UCSD-AML1 (cell line): ENCODE data around the gene FYCO1.
A peak's percentile ranks its signal among the peaks of the same experiment; 100 is the strongest.
"Not testable (repeated sequence)": the region's sequence is repeated elsewhere in the genome, so short reads cannot be mapped to it uniquely, and the experiment has no call there.

Experiments
- DNase-seq: peaks from one replicate; lab custom pipeline; 2025; ENCODE audit not compliant: unreplicated experiment; lab: John Stamatoyannopoulos, UW

The FYCO1 gene

GRCh38 chr3:45995236-45996192, at the start of gene FYCO1:
Gene FYCO1, minus strand, starts transcription at chr3:45995824. Its CDS starts 10,914 bp downstream, at chr3:45984910.
- peak; percentile 90 for DNase-seq

- DNase-seq: no peak
Measured at GRCh38 chr3:46038916-46039315, 43.3 kb upstream of the FYCO1 start.

GRCh38 chr3:46038071-46038470, 42.4 kb upstream of the FYCO1 start:
- not testable (repeated sequence) for DNase-seq

GRCh38 chr3:46036191-46036590, 40.6 kb upstream of the FYCO1 start:
- DNase-seq: no peak

- no peak for DNase-seq
Measured at GRCh38 chr3:46031747-46032146, 36.1 kb upstream of the FYCO1 start.

- no peak for DNase-seq
Measured at GRCh38 chr3:46031269-46031668, 35.6 kb upstream of the FYCO1 start.

GRCh38 chr3:46030626-46031025, 35.0 kb upstream of the FYCO1 start:
- DNase-seq: no peak

- DNase-seq: no peak
Measured at GRCh38 chr3:46029953-46030543, 34.4 kb upstream of the FYCO1 start.

- no peak for DNase-seq
Measured at GRCh38 chr3:46027736-46028397, 32.2 kb upstream of the FYCO1 start.

GRCh38 chr3:46027021-46027705, 31.5 kb upstream of the FYCO1 start, which contains the start of gene XCR1:
Gene XCR1, minus strand, starts transcription at chr3:46027483. Its CDS starts 5,536 bp downstream, at chr3:46021947.
- DNase-seq: no peak

GRCh38 chr3:46025139-46025538, 29.5 kb upstream of the FYCO1 start:
- DNase-seq: no peak

GRCh38 chr3:46024131-46024530, 28.5 kb upstream of the FYCO1 start:
- DNase-seq: no peak

- DNase-seq: no peak
Measured at GRCh38 chr3:46022909-46023785, 27.5 kb upstream of the FYCO1 start.

GRCh38 chr3:46021516-46021915, 25.9 kb upstream of the FYCO1 start:
- DNase-seq: no peak

- no peak for DNase-seq
Measured at GRCh38 chr3:46020766-46021510, 25.3 kb upstream of the FYCO1 start.

GRCh38 chr3:46019707-46020106, 24.1 kb upstream of the FYCO1 start:
- DNase-seq: no peak

GRCh38 chr3:46017720-46018119, 22.1 kb upstream of the FYCO1 start:
- no peak for DNase-seq

GRCh38 chr3:46013316-46014094, 17.9 kb upstream of the FYCO1 start:
- DNase-seq: no peak

- DNase-seq: no peak
Measured at GRCh38 chr3:46012246-46012645, 16.6 kb upstream of the FYCO1 start.
